SU-DHL-6 (cell line): ENCODE data around the gene MTA3.
"Not testable (repeated sequence)": the region's sequence is repeated elsewhere in the genome, so short reads cannot be mapped to it uniquely, and the experiment has no call there.

Source experiments
- H2AFZ ChIP-seq: fragments of 200-600 bp; sonication (generic); 2 replicates; pipeline ENCODE4 v1.6.1; 2014; ENCODE audit warnings: low read depth, mild to moderate bottlenecking, moderate library complexity, mixed read lengths, antibody characterized with exemption, low read length; ENCODE audit not compliant: severe bottlenecking
- H3F3A ChIP-seq: fragments of 200-600 bp; shearing (Covaris generic); 2 replicates; pipeline ENCODE4 v1.6.0; 2016; ENCODE audit warnings: antibody characterized with exemption, mild to moderate bottlenecking; ENCODE audit not compliant: insufficient read depth
- H3K27ac ChIP-seq: fragments of 200-600 bp; sonication (generic); 2 replicates; pipeline ENCODE4 v1.5.1; 2016; ENCODE audit warnings: low read depth, mild to moderate bottlenecking, low read length, moderate library complexity, mixed read lengths
- H3K27me3 ChIP-seq: fragments of 200-600 bp; sonication (generic), shearing (Covaris generic); 2 replicates; pipeline ENCODE4 v1.6.0; 2014; ENCODE audit warnings: mild to moderate bottlenecking, low read length
- H3K36me3 ChIP-seq: fragments of 200-600 bp; sonication (generic); 2 replicates; pipeline ENCODE4 v1.6.1; 2014; ENCODE audit warnings: mild to moderate bottlenecking, low read length, mixed read lengths
- H3K4me2 ChIP-seq: fragments of 300-600, 200-600 bp; shearing (Covaris generic), sonication (generic); 2 replicates; pipeline ENCODE4 v1.6.0; 2014; ENCODE audit warnings: low read length, low read depth, mild to moderate bottlenecking; ENCODE audit not compliant: poor library complexity, severe bottlenecking
- H3K4me3 ChIP-seq: fragments of 200-600 bp; sonication (generic); 2 replicates; pipeline ENCODE4 v1.5.1; 2014; ENCODE audit warnings: antibody characterized with exemption, low read length, mild to moderate bottlenecking, mixed read lengths; ENCODE audit not compliant: insufficient read depth, poor library complexity, severe bottlenecking
- H3K79me2 ChIP-seq: fragments of 200-600 bp; sonication (generic); 2 replicates; pipeline ENCODE4 v1.6.1; 2014; ENCODE audit warnings: mild to moderate bottlenecking, low read length, moderate library complexity; ENCODE audit not compliant: insufficient read depth
- H3K9ac ChIP-seq: fragments of 200-600 bp; sonication (generic); 2 replicates; pipeline ENCODE4 v1.7.0; 2014; ENCODE audit warnings: mild to moderate bottlenecking, low read length
- H3K9me2 ChIP-seq: fragments of 200-600 bp; sonication (generic); replicated peaks from 2 replicates; pipeline ENCODE4 v1.6.1; 2014; ENCODE audit warnings: low read length; ENCODE audit not compliant: insufficient read depth
- H3K9me3 ChIP-seq: fragments of 200-600 bp; sonication (generic); 2 replicates; pipeline ENCODE4 v1.6.1; 2014; ENCODE audit warnings: low read length, mixed read lengths; ENCODE audit not compliant: insufficient read depth
- H4K20me1 ChIP-seq: fragments of 200-600 bp; sonication (generic); 2 replicates; pipeline ENCODE4 v1.6.1; 2014; ENCODE audit warnings: low read depth, mild to moderate bottlenecking, antibody characterized with exemption, low read length, moderate library complexity, mixed read lengths
- EZH2phosphoT487 ChIP-seq: fragments of 200-600 bp; sonication (generic), shearing (Covaris generic); conservative IDR thresholded peaks from 2 replicates; pipeline ENCODE4 v1.6.1; 2018; ENCODE audit warnings: mild to moderate bottlenecking, antibody characterized with exemption, low read length, moderate library complexity, mixed read lengths
- TF ChIP-seq, protein P1 (sequence below): fragments of 200-600 bp; sonication (generic); IDR thresholded peaks from one replicate; pipeline ENCODE4 v1.5.1; 2017; ENCODE audit warnings: antibody characterized with exemption, mild to moderate bottlenecking, low read length, moderate library complexity; ENCODE audit not compliant: insufficient read depth, poor library complexity, severe bottlenecking

The MTA3 gene

DNA sequence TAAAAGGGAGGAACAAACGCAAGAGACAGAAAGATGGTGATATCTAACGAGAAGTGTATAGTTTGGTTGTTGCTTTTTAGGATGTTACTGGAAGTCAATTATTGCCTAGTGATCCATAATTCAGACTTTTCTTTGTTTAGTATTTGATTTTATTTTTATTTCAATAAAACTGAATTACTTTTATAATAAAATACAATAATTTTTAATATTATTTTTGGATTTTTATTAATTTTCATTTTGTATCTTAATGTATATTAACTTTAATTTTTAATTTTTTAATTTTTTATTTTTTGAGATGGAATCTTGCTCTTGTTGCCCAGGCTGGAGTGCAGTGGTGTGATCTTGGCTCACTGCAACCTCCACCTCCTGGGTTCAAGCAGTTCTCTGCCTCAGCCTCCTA lies 55.6 kb downstream of the MTA3 start:
- Histone ChIP-seq H3K9me2 (no peaks in the 10 kb centered on the region), H3K79me2 (peaks cover 24% of the 10 kb centered on the region), H3K36me3 (peaks cover 15% of the 10 kb centered on the region; the same call in 1 of the 2 replicates), H3K27ac (no peak overlapping the region), H2AFZ (no peak overlapping the region), H3F3A (no peaks in the 10 kb centered on the region), H3K4me2 (no peak overlapping the region), H3K9me3 (no peaks in the 10 kb centered on the region), H3K4me3 (no peak overlapping the region), H4K20me1 (0 out of 2 replicates have a peak, but pooled peaks cover 5% of the 10 kb centered on the region), H3K9ac (no peak overlapping the region), H3K27me3 (no peaks in the 10 kb centered on the region)
- no peak for TF ChIP-seq EZH2phosphoT487

DNA sequence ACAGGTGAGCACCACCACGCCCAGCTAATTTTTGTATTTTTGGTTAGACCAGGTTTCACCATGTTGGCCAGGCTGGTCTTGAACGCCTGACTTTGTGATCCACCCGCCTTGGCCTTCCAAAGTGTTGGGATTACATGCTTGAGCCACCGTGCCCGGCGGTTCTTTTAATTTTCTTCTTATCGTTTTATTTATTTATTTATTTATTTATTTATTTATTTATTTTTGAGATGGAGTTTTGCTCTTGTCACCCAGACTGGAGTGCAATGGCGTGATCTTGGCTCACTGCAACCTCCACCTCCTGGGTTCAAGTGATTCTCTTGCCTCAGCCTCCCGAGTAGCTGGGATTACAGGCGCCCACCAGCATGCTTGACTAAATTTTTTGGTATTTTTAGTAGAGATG lies 59.6 kb downstream of the MTA3 start:
- H3K4me2 ChIP-seq, H3K9ac ChIP-seq, H3K27ac ChIP-seq, H3K4me3 ChIP-seq, H3K36me3 ChIP-seq, H3K9me2 ChIP-seq, H3K27me3 ChIP-seq, H3F3A ChIP-seq, H4K20me1 ChIP-seq, H3K9me3 ChIP-seq, H2AFZ ChIP-seq: not testable (repeated sequence)
- H3K79me2 ChIP-seq: peaks cover 40% of the 10 kb centered on the region

DNA sequence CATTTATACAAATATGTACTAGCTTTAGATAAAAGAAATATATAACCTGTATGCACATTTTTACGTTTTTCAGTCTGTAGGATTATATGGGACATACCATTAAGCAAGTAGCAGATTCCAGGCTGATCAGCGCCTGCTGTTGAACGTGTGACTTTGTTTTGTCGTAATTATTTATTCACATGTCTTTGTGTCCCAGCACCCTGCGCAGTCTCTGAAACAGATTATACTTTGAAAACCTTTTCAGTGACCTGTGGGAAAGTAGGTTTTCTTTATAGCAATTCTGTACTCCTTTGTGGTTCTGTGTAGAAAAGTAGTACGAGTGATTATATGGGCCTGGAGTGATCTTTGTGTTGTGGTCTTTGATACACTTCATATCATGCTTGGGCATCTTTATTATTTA lies 68.5 kb downstream of the MTA3 start:
- peaks cover 49% of the 10 kb centered on the region for H3F3A ChIP-seq
- H3K79me2 ChIP-seq: peaks cover 68% of the 10 kb centered on the region
- H2AFZ ChIP-seq: no peak overlapping the region
- H3K27me3 ChIP-seq: no peaks in the 10 kb centered on the region
- H3K9ac ChIP-seq: no peak overlapping the region
- no peak overlapping the region for H3K4me3 ChIP-seq
- no peak overlapping the region for H3K4me2 ChIP-seq
- no peaks in the 10 kb centered on the region for H4K20me1 ChIP-seq
- H3K9me2 ChIP-seq: no peaks in the 10 kb centered on the region
- TF ChIP-seq, protein P1, sequence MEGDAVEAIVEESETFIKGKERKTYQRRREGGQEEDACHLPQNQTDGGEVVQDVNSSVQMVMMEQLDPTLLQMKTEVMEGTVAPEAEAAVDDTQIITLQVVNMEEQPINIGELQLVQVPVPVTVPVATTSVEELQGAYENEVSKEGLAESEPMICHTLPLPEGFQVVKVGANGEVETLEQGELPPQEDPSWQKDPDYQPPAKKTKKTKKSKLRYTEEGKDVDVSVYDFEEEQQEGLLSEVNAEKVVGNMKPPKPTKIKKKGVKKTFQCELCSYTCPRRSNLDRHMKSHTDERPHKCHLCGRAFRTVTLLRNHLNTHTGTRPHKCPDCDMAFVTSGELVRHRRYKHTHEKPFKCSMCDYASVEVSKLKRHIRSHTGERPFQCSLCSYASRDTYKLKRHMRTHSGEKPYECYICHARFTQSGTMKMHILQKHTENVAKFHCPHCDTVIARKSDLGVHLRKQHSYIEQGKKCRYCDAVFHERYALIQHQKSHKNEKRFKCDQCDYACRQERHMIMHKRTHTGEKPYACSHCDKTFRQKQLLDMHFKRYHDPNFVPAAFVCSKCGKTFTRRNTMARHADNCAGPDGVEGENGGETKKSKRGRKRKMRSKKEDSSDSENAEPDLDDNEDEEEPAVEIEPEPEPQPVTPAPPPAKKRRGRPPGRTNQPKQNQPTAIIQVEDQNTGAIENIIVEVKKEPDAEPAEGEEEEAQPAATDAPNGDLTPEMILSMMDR: no peak
- TF ChIP-seq EZH2phosphoT487: no peak
- H3K9me3 ChIP-seq: no peaks in the 10 kb centered on the region
- no peak overlapping the region for H3K27ac ChIP-seq
- peaks cover 8% of the 10 kb centered on the region; the same call in 1 of the 2 replicates for H3K36me3 ChIP-seq

DNA sequence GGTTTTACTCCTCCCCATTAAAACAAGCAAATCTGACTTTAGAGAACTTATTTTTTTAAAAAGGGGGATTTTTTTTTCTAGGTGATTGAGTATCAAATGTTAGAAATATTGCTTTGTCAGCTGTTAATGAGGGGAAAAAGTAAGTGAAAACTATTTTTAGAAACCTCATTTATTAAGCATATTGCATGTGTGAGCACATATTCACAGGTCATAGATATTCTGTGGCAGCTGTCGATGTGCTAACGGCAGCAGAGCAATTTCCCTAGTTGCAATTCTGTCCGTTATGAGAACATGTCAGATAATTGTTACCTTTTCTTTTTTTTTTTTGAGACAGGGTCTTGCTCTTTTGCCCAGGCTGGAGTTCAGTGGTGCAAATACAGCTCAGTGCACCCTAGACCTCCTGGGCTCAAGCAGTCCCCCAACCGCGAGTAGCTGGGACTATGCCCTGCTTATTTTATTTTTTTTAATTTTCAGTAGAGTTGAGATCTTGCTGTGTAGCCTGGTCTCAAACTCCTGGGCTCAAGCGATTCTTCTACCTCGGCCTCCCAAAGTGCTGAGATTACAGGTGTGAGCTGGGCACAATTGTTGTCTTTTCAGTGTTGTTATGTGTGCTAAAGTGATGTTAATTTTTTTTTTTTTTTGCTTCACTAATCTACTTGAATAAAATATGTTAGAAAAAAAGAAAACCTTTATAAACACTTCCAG lies 69.8 kb downstream of the MTA3 start:
- Histone ChIP-seq H3K79me2 (peaks cover 61% of the 10 kb centered on the region), H3K9me3 (no peaks in the 10 kb centered on the region), H3K27me3 (no peaks in the 10 kb centered on the region), H3K9ac (peak overlapping the region; percentile 32; the same call in 1 of the 2 replicates), H3K36me3 (peaks cover 8% of the 10 kb centered on the region; the same call in 1 of the 2 replicates), H4K20me1 (no peaks in the 10 kb centered on the region), H3K9me2 (no peaks in the 10 kb centered on the region), H2AFZ (peak overlapping the region; percentile 44), H3F3A (peaks cover 49% of the 10 kb centered on the region), H3K4me2 (peak overlapping the region; percentile 87), H3K27ac (peak overlapping the region; percentile 63), H3K4me3 (peak overlapping the region; percentile 45)
- TF ChIP-seq, protein P1: no peak
- no peak for TF ChIP-seq EZH2phosphoT487
